NCI-H446 treated with DMSO at 0.1 percent for 48 hours (cell line): Measurements from ENCODE around the gene MBNL1.

Experiments
- DNase-seq: peaks from one replicate; lab custom pipeline; 2025; lab: John Stamatoyannopoulos, UW

Gene MBNL1

DNA sequence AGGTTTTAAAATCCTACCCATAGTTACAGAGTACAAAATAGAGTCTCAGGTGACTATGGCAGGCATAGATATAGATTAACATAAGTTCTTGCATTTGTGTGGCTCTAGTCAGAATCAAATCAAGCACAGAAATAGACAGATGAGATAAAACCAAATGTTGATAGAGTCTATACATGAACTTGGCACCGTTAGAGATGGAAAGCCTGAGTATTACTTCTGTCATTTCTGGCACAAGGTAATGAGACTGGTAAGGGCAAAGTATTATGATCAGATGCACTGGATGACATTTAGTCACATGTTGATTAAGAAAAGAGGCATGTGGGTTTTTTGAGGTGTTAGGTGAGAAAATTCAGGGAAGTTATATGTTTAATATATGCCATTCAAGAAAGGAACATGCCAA is 219.7 kb downstream of the MBNL1 start:
- DNase-seq: no peak

- no peak for DNase-seq
These were observed 223.2 kb downstream of the MBNL1 start for GRCh38 chr3:152491922-152492321.

- no peak for DNase-seq
These were observed 227.6 kb downstream of the MBNL1 start for GRCh38 chr3:152496286-152496685.

DNA sequence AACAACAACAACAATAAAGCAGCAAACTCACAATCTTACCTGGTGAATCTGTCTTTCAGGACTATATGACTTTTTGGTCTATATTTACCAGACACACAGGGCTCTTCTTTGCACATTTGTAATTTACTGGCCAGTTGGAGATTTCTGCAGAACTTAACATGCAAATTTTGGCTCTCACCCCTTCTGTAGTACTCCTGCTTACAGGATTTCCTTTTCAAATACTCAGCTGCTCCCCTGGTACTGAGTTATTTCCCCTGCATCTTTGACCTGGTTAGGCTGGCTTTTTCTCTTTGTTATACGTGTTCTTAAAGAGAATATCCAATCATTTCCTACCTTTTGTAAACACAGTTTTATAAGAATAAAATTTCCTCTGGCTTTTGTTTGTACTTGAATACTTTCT is 228.0 kb downstream of the MBNL1 start:
- no peak for DNase-seq

DNA sequence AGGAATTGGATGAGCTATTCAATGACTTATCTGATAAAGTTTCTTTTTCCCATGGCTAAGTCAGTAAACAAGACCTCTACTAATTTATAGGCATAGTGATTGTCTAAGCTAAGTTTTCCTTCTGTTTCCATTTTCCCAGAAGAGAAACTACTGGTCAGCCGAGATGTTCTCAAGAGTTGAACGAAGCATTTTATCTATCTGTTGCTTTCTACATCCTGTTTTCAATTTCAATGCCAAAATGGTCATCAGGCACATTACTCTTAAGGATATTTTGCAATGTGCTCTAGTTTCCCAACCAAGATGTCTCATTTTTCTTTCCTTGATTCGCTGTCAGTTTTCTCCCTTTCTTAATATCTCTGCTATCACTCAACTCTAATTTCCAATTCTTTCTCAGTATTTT is 228.7 kb downstream of the MBNL1 start:
- no peak for DNase-seq

GRCh38 chr3:152497890-152498289 is 229.2 kb downstream of the MBNL1 start:
- no peak for DNase-seq

GRCh38 chr3:152499791-152500385 is 231.2 kb downstream of the MBNL1 start:
- no peak for DNase-seq

DNA sequence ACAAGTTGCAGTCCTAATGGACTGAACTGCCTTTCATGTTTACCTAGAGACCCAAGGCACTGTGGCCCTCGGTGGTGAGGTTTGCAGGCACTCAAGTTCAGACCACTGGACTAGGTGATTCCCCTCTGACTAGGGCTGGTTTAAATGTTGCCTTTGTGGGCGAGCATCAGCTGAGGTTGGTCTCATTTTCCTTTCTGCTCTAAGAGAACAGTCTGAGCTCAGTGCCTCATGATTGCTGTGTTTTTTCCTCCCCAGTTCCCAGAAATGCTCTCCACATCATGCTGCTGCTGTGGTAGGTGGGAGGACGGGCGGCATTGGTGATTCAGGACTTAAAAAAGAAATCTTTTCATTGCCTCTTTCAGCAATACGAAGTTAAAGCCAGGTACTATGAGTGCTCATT is 237.2 kb downstream of the MBNL1 start:
- no peak for DNase-seq

GRCh38 chr3:152508705-152509104 is 240.0 kb downstream of the MBNL1 start:
- no peak for DNase-seq

DNA sequence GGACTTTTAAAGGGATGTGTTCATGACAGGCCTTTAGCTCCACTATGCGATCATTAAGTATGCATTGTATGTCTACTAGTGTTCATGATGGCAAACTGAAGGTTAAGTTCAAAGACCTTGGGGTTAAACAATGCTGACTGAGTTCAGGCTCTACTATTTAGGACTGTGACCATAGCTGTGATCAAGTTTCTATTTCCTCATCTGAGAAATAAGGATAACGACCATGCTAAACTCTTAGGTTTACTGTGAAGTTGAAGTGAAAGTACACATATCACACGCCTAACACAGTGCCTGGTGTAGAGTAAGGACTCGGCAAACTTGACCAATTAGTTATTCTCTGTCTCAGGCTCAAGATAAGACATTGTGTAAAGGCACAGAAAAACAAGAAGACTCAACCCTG is 243.2 kb downstream of the MBNL1 start:
- no peak for DNase-seq

DNA sequence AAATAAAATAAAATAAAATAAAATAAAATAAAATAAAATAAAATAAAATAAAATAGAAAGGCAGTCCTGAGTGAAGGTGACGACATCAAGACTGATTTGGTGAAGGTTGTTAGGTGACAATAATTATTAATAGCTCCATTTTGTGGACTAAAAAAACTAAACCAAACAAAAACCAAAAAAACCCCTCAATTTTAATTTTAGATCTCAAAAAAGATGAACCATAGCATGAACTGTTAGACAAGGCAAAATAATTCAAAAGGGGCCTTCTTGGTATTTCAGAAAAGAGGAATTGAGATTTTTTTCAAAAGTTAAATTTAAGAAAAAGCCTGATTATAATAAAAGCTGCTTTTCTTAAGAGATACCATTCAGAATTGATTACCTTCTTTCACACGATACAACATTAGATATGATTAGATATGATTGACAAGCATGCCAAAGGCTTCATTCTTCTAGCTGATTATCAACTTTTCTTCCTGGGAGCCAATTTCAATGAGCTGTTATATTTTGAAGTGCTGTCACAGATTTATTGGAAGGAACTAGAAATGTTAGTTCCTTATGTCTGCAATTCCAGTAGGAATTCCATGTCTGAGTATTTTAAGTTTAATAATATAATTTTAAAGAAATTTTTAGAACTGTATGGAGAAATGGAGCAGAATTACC is 244.7 kb downstream of the MBNL1 start:
- no peak for DNase-seq
